Keratinocyte (primary cell): ENCODE data around the gene LAIR2.

Experiments
- CTCF ChIP-seq, 3 experiments: IDR thresholded peaks in 1 of 3; conservative IDR thresholded peaks in 1 of 3; optimal IDR thresholded peaks in 1 of 3; 2 replicates in 2 of 3; 3 replicates in 1 of 3; pipeline versions ENCODE3 to v1.5.1; 2011; ENCODE audit warnings: low read length in 3 of 3, mild to moderate bottlenecking in 3 of 3, moderate library complexity in 2 of 3, control low read depth in 1 of 3, inconsistent platforms in 1 of 3; ENCODE audit not compliant: insufficient read depth in 2 of 3; ENCODE audit errors: extremely low read depth in 1 of 3
- EZH2 ChIP-seq: IDR thresholded peaks from one replicate; pipeline ENCODE4 v1.6.1; 2012; ENCODE audit warnings: inconsistent platforms, mild to moderate bottlenecking, low read length, moderate library complexity

GRCh38 chr19:54554896-54555295 is 52.3 kb downstream of the LAIR2 start:
- TF ChIP-seq CTCF (optimal IDR thresholded peaks at IDR 0.05 in 1 of 3, IDR thresholded peaks at IDR 0.05 in 1 of 3, conservative IDR thresholded peaks at IDR 0.05 in 1 of 3; ENCODE audit: extremely low read depth in 1 of 3, insufficient read depth in 2 of 3, low read length in 3 of 3) (no peak), EZH2 (no peak)
